ENCODE results near the gene QARS1. TPM values are rescaled to one million over a fixed set of nuclear protein-coding genes. Genes with fewer than 3 reads are reported as not detected.
A peak's percentile ranks its signal among the peaks of the same experiment; 100 is the strongest.

Gene QARS1
- total RNA-seq, 1 donor from 2014 or later: 177 TPM

DNA sequence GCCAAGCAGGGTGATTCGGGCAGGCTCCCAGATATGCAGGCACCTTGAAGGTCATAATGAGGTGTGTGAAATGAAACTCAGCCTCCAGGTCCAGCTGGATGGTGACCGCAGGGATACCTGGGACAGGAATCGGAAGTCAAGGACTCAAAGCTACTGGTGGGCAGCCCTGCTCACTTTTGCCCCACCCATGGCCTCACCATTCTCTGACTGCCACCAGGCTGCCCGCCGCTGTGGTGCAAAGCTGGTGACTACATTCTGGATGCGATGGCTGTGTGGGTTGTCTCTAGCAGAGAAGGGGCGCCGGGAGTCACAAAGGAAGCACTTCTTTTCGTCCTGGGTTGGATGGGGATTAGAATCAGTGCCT lies 27.5 kb upstream of the QARS1 start:
- peak overlapping the region; percentile 91 for H3K27ac Mint-ChIP-seq (ENCODE audit: unreplicated experiment)
- TF ChIP-seq, protein P1, sequence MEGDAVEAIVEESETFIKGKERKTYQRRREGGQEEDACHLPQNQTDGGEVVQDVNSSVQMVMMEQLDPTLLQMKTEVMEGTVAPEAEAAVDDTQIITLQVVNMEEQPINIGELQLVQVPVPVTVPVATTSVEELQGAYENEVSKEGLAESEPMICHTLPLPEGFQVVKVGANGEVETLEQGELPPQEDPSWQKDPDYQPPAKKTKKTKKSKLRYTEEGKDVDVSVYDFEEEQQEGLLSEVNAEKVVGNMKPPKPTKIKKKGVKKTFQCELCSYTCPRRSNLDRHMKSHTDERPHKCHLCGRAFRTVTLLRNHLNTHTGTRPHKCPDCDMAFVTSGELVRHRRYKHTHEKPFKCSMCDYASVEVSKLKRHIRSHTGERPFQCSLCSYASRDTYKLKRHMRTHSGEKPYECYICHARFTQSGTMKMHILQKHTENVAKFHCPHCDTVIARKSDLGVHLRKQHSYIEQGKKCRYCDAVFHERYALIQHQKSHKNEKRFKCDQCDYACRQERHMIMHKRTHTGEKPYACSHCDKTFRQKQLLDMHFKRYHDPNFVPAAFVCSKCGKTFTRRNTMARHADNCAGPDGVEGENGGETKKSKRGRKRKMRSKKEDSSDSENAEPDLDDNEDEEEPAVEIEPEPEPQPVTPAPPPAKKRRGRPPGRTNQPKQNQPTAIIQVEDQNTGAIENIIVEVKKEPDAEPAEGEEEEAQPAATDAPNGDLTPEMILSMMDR (IDR thresholded peaks at IDR 0.05): no peak
- H3K4me1 Mint-ChIP-seq (ENCODE audit: low read depth): peaks cover 32% of the 10 kb centered on the region
- H3K4me3 Mint-ChIP-seq (ENCODE audit: unreplicated experiment): peak overlapping the region; percentile 92
- H3K9me3 Mint-ChIP-seq (ENCODE audit: low read depth): no peaks in the 10 kb centered on the region
- H3K27me3 Mint-ChIP-seq (ENCODE audit: low read depth): no peaks in the 10 kb centered on the region
- H3K36me3 Mint-ChIP-seq (ENCODE audit: low read depth): peaks cover 16% of the 10 kb centered on the region
- no peak for DNase-seq (ENCODE audit: low spot score)

DNA sequence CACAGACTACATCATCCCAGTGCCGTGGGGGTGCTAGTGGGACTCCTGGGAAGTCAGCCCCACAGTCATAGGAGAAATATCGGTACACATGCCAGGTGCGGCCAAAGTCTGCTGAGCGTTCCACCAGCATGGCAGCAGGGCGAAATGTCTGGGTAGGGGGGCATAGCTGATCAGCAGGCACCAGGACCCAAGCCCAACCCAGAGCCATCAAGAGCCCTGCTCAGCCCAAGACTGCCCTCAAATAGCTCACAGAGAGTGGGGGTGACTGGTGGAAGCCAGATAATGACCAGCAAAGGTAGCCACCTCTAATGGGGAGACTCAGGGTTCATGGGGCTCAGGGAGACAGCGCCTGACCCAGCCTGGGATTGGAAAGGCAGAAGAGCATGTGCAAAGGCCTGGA lies 27.0 kb upstream of the QARS1 start:
- Mint-ChIP-seq H3K9me3 (ENCODE audit: low read depth) (no peaks in the 10 kb centered on the region), H3K4me3 (ENCODE audit: unreplicated experiment) (peak overlapping the region; percentile 92), H3K36me3 (ENCODE audit: low read depth) (peaks cover 18% of the 10 kb centered on the region), H3K4me1 (ENCODE audit: low read depth) (peaks cover 32% of the 10 kb centered on the region), H3K27ac (ENCODE audit: unreplicated experiment) (no peak overlapping the region), H3K27me3 (ENCODE audit: low read depth) (no peaks in the 10 kb centered on the region)
- TF ChIP-seq, protein P1 (IDR thresholded peaks at IDR 0.05): no peak
- DNase-seq (ENCODE audit: low spot score): no peak

DNA sequence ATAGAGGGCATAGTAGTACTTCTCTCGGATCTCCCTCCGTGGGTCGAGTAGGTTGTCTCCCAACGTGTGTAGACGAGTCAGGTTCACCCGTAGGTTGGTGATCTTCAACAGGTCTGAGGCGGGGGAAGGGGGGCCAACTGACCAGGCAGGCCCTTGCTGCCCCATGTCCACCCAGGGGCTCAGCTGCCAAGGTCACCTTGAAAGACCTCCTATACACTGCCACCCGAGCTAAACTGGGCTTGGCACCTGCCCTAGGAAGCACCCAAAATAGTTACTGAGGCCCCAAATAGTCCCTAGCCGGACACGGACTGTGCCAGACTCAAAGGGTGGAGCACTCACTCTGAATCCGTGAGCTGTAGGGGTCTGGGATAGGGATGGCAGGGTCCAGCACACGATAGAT lies 26.5 kb upstream of the QARS1 start:
- Mint-ChIP-seq H3K9me3 (ENCODE audit: low read depth) (no peaks in the 10 kb centered on the region), H3K27ac (ENCODE audit: unreplicated experiment) (no peak overlapping the region), H3K4me3 (ENCODE audit: unreplicated experiment) (peak overlapping the region; percentile 92), H3K27me3 (ENCODE audit: low read depth) (no peaks in the 10 kb centered on the region), H3K36me3 (ENCODE audit: low read depth) (peaks cover 19% of the 10 kb centered on the region), H3K4me1 (ENCODE audit: low read depth) (peaks cover 32% of the 10 kb centered on the region)
- no peak for DNase-seq (ENCODE audit: low spot score)
- TF ChIP-seq, protein P1 (IDR thresholded peaks at IDR 0.05): no peak

DNA sequence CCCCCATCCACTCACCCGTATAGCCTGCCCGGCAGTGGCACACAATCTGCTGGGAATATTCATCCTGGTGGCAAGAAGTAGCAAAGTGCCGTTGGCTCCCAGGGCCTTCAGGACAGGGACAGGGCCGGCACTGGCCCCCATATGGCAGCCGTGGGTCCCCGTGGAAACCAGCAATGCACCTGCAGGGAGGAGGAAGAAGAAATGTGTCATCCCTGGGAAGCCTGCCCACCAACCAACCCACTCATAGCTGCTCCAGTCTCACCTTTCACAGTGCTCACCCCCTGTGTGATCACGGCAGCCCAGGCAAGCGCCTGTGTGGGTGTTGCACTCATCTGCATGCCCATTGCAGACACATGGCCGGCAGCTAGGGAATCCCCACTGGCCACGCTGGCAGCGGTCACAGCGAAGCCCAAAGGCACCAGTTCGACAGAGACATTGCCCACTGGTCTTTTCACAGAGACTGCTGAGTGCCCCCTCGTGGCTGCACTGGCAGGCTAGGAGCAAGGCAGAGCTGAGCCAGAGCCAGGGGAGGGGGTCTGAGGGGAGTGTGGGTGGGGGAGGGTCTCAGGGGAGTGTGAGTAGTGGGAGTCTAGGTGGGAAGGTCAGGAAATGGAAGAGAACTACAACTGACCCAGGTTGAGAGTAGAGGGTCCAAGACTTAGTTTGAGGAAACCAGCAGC lies 20.6 kb upstream of the QARS1 start:
- TF ChIP-seq, protein P1 (IDR thresholded peaks at IDR 0.05): peak; percentile 14
- peak overlapping the region; percentile 25 for H3K27ac Mint-ChIP-seq (ENCODE audit: unreplicated experiment)
- H3K27me3 Mint-ChIP-seq (ENCODE audit: low read depth): no peaks in the 10 kb centered on the region
- no peak for DNase-seq (ENCODE audit: low spot score)
- peaks cover 11% of the 10 kb centered on the region for H3K4me1 Mint-ChIP-seq (ENCODE audit: low read depth)
- H3K4me3 Mint-ChIP-seq (ENCODE audit: unreplicated experiment): no peak overlapping the region
- H3K36me3 Mint-ChIP-seq (ENCODE audit: low read depth): peaks cover 36% of the 10 kb centered on the region
- H3K9me3 Mint-ChIP-seq (ENCODE audit: low read depth): no peaks in the 10 kb centered on the region

DNA sequence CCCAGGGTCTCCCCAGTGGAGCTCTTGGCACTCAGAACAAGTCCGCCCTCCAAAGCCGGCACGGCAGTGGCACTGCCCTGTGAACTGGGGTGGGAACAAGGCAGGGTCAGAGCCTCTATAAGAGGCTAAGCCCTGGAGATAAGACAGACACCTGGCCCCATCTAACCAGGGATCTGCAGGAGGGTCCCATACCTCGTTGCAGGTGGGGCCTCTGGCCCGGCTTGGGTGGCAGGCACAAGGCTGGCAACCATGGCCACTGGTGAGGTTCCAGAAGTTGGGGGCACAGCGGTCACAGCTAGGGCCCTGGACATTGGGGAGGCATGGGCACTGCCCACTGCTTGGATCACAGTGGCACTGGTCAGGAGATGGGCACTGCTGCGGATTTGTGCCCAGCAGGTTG lies 19.6 kb upstream of the QARS1 start:
- peaks cover 31% of the 10 kb centered on the region for H3K36me3 Mint-ChIP-seq (ENCODE audit: low read depth)
- TF ChIP-seq, protein P1 (IDR thresholded peaks at IDR 0.05): no peak
- peaks cover 7% of the 10 kb centered on the region for H3K4me1 Mint-ChIP-seq (ENCODE audit: low read depth)
- peak overlapping the region; percentile 17 for H3K27ac Mint-ChIP-seq (ENCODE audit: unreplicated experiment)
- H3K27me3 Mint-ChIP-seq (ENCODE audit: low read depth): no peaks in the 10 kb centered on the region
- H3K4me3 Mint-ChIP-seq (ENCODE audit: unreplicated experiment): no peak overlapping the region
- no peaks in the 10 kb centered on the region for H3K9me3 Mint-ChIP-seq (ENCODE audit: low read depth)
- no peak for DNase-seq (ENCODE audit: low spot score)
